Skeletal muscle satellite cell (primary cell): ENCODE measurements around the gene CCDC102A.

Experiments
- H3K27me3 ChIP-seq: 2 replicates; pipeline ENCODE4 v1.7.0; 2013; ENCODE audit warnings: low read length; ENCODE audit not compliant: control insufficient read depth, insufficient read depth
- H3K36me3 ChIP-seq: 2 replicates; pipeline ENCODE4 v1.7.0; 2013; ENCODE audit warnings: mild to moderate bottlenecking, control low read depth, low read length; ENCODE audit not compliant: insufficient read depth
- H3K4me1 ChIP-seq: 2 replicates; pipeline ENCODE4 v1.7.0; 2013; ENCODE audit warnings: low read length; ENCODE audit not compliant: control insufficient read depth, insufficient read depth
- H3K4me2 ChIP-seq: 2 replicates; pipeline ENCODE4 v1.7.0; 2013; ENCODE audit warnings: mild to moderate bottlenecking, low read length
- H3K4me3 ChIP-seq: 2 replicates; pipeline ENCODE4 v1.7.0; 2013; ENCODE audit warnings: low read length
- H3K9ac ChIP-seq: 2 replicates; pipeline ENCODE4 v1.7.0; 2013; ENCODE audit warnings: mild to moderate bottlenecking, low read depth, low read length, moderate library complexity
- H3K9me3 ChIP-seq: replicated peaks from 2 replicates; pipeline ENCODE4 v1.7.0; 2013; ENCODE audit warnings: mild to moderate bottlenecking, control low read depth, low read length

CCDC102A gene

DNA sequence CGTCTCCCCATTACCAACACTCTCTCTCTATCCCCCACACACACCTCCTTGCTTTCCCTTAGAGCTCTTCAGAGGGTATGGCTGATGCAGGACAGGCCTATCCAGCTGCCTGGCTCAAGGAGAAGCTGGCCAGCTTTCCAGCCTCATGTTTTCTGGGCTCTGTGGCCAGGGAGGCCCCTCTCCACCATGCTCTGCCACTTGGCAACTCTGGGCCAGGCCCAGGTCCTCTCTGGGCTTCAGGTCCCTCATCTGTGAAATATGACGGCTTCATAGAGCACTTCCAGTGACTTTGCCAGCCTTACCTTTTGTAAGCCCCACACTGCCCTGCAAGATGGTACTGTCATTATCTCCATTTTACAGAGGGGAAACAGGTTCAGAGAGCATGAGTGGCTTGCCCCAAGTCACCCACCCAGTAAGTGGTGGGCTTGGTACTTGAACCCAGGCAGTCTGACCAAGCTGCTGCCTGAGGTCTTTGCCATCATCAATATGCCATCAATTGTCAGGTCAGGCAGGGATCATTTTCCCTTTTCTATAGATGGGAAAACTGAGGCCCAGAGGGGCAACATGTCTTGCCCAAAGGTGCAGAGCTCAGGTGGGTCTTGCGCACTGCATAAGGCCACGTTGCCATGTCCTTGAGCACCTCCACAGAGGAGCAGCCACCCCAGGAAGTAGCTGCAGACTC is 5.5 kb upstream of the CCDC102A start:
- H3K9ac ChIP-seq: no peak overlapping the region
- H3K36me3 ChIP-seq: no peaks in the 10 kb centered on the region
- H3K27me3 ChIP-seq: peaks cover 67% of the 10 kb centered on the region
- H3K9me3 ChIP-seq: no peaks in the 10 kb centered on the region
- H3K4me3 ChIP-seq: no peak overlapping the region
- no peak overlapping the region for H3K4me2 ChIP-seq
- H3K4me1 ChIP-seq: peaks cover 4% of the 10 kb centered on the region

DNA sequence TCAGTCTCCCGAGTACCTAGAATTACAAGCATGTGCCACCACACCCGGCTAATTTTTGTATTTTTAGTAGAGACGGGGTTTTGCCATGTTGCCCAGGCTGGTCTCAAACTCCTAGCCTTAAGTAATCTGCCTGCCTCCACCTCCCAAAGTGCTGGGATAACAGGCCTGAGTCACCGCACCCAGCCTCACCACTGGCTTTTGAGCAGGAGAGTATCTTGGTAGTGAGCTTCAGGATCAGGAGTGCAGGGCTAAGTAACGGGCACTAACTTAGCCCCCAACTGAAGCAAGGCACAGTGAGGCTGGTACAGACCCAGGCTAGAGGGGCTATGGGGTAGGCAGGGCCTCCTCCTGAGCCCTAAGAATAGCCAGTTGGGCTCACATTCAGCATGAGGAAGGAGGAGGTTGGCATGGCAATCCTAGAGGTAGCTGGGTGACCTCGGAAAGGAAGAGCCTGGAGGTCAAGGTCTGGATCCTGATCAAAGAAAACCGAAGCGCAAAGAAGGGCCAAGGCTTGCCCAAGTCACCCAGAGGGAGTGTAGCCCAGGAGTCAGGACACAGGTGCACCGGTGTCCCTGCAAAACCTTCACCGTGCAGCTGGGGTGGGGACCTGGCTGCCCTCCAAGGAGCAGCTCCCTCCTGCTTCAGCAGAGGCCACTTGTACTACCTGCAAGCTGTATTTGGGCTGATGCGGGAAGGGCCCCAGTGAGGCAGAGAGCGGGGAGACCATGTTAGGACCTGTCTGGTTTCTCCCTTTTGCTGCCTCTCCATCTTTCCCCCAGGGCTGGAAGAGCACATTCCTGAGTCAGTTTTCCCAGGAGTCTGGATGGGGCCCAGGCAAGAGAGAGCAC is 4.8 kb upstream of the CCDC102A start:
- Histone ChIP-seq H3K9ac (no peak overlapping the region), H3K4me1 (peaks cover 7% of the 10 kb centered on the region), H3K4me2 (no peak overlapping the region), H3K27me3 (peaks cover 70% of the 10 kb centered on the region), H3K36me3 (no peaks in the 10 kb centered on the region), H3K9me3 (no peaks in the 10 kb centered on the region), H3K4me3 (no peak overlapping the region)

DNA sequence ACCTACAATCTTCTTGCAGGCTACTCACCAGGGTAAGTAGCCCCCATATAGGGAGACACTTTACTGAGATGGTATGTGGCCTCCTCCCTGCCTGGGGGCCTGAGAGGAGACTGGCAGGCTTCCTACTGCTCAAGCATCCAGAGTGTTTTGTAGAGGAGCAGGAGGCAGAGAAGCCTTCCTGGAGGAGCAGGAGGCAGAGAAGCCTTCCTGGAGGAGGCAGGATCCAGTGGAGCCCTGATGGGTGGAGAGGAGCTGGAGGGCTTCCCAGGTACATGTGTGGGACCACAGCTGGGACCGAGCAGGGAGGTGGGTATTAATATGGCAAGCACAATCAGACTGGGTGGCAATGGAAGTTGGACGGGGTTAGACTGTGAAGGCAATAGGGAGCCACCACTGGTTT is 4.0 kb upstream of the CCDC102A start:
- H3K36me3 ChIP-seq: no peaks in the 10 kb centered on the region
- no peaks in the 10 kb centered on the region for H3K9me3 ChIP-seq
- no peak overlapping the region for H3K9ac ChIP-seq
- H3K4me2 ChIP-seq: no peak overlapping the region
- peaks cover 69% of the 10 kb centered on the region for H3K27me3 ChIP-seq
- no peak overlapping the region for H3K4me3 ChIP-seq
- H3K4me1 ChIP-seq: peaks cover 7% of the 10 kb centered on the region

DNA sequence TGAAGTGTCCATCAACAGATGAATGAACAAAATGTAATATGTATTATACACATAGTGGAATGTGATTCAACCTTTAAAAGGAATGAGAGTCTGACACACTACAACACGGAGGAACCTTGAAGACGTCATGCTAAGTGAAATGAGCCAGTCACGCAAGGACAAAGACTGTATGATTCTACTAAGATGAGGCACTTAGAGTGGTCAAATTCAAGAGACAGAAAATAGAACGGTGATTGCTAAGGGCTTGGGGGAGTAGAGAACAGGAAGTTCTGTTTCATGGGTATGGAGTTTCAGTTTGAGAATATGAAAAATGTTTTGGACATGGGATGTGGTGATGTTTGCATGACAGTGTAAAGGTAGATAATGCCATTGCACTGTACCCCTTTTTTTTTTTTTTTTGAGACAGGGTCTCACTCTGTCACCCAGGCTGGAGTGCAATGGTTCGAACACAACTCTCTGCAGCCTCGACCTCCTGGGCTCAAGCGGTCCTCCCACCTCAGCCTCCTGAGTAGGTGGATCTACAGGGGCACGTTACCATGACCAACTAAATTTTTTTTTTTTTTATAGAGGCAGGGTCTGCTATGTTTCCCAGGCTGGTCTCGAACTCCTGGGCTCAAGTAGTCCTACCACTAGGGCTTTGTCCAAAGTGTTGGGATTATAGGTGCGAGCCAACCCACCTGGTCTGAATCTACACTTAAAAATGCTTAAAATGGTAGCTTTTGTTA is 2.9 kb upstream of the CCDC102A start:
- Histone ChIP-seq H3K36me3 (no peaks in the 10 kb centered on the region), H3K4me3 (no peak overlapping the region), H3K9me3 (no peaks in the 10 kb centered on the region), H3K27me3 (peaks cover 60% of the 10 kb centered on the region), H3K4me2 (no peak overlapping the region), H3K4me1 (peaks cover 11% of the 10 kb centered on the region), H3K9ac (no peak overlapping the region)

DNA sequence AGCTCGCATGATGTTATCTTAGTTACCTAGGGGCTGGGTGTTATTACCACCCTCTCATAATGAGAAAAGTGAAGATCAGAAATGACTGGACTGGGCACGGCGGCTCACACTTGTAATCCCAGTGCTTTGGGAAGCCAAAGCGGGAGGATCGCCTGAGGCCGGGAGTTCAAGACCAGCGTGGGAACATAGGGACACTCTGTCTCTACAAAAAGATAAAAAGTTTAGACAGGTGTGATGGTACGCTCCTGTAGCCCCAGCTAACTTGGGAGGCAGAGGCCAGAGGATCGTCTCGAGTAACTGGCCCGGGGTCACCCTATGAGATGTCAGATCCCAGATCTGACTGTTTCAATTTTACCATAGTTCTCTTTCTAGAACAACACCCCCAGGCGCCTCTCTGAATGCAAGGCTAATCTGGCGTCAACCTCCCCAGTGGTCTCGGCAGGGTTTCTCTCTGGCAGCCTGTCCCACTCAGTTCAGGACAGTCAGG is 1.9 kb upstream of the CCDC102A start:
- H3K4me1 ChIP-seq: peaks cover 19% of the 10 kb centered on the region
- H3K9ac ChIP-seq: no peak overlapping the region
- no peaks in the 10 kb centered on the region for H3K9me3 ChIP-seq
- peaks cover 56% of the 10 kb centered on the region for H3K27me3 ChIP-seq
- H3K4me3 ChIP-seq: no peak overlapping the region
- no peak overlapping the region for H3K4me2 ChIP-seq
- H3K36me3 ChIP-seq: no peaks in the 10 kb centered on the region

DNA sequence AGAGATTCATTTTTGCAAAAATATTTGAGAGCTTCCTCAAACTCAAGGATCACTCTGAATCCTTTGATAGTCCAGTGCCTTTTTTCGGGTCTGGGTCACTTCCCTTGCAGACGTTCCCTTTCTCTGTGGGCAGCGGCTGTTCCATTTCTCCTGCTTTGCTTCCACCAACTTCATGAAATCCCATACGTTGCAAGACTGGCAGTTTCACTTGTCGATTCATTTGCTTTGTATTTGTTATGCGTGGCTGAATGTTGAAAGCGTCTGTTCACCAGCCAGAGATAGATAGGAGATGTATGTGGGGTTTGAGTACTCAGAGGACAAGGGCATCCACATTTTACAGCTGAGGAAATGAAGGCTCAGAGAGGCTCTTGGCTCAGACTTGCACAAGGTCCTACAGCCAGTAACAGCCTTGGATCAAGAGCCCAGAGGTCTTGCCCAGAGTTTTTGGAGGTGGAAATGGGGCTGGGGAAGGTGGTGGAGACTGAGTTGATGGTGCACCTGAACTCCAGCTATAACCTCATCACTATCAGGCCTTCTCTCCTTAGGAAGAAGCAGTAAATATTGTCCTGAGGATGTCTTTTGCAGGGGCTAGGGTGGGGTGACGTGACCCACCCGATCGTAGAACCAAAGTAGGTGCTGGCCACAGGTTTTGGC is 1.3 kb upstream of the CCDC102A start:
- Histone ChIP-seq H3K9ac (no peak overlapping the region), H3K4me3 (no peak overlapping the region), H3K4me1 (peaks cover 24% of the 10 kb centered on the region), H3K9me3 (no peaks in the 10 kb centered on the region), H3K4me2 (no peak overlapping the region), H3K27me3 (peaks cover 52% of the 10 kb centered on the region), H3K36me3 (no peaks in the 10 kb centered on the region)

DNA sequence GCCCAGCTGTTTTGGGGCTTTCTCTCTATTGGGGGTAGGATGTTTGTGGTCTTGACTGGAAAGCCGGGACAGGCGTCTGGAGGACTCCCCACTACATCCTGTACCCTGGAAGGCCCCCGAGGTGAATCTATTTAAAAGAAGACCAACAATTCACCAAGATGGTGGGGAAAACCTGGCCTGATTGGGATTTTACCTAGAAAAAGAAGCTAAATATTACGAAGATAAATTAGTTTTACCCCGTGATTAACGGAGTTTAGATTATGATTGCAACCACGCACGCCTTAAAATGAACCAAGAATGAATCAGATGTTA is 779 bp upstream of the CCDC102A start:
- peak overlapping the region; percentile 85 for H3K9ac ChIP-seq
- H3K4me1 ChIP-seq: peaks cover 27% of the 10 kb centered on the region

DNA sequence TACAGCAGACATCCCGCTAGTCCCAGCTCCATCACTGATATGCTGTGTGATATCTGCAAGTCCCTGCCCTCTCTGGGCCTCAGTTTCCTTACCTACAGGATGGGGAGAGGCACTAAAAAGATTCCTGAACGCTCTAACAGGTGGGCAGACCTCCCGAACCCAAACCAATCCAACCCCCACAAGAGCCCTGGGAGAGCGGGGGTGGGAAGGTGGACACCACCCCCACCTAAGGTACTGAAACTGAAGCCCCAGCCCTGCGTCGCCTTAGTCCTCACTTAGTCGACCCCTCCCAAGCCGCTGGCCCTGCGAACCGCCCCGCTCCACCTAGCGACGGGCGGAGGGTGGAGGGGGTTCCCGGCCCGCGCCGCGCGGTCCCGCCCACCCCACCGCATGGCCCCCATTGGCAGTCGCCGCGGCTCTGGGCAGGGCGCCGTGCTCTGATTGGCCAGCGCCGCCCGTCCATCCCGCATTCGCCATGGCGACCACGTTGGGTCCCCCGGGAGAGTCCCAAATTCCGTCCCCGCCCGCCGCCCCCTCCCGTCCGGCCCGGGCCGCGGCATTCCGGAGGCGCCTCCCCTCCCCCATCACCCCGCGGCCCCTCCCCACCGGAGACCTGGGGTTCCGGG is 578 bp downstream of the CCDC102A start:
- Histone ChIP-seq H3K9ac (peak overlapping the region; percentile 85), H3K36me3 (no peaks in the 10 kb centered on the region), H3K4me1 (peaks cover 27% of the 10 kb centered on the region), H3K9me3 (no peaks in the 10 kb centered on the region), H3K4me3 (peak overlapping the region; percentile 89), H3K4me2 (peak overlapping the region; percentile 99), H3K27me3 (peaks cover 34% of the 10 kb centered on the region)

More for the DNA sequence above, 779 bp upstream of the CCDC102A start:
- H3K4me2 ChIP-seq: peak overlapping the region; percentile 92
- H3K4me3 ChIP-seq: peak overlapping the region; percentile 89
- H3K9me3 ChIP-seq: no peaks in the 10 kb centered on the region
- no peaks in the 10 kb centered on the region for H3K36me3 ChIP-seq
- peaks cover 47% of the 10 kb centered on the region for H3K27me3 ChIP-seq

DNA sequence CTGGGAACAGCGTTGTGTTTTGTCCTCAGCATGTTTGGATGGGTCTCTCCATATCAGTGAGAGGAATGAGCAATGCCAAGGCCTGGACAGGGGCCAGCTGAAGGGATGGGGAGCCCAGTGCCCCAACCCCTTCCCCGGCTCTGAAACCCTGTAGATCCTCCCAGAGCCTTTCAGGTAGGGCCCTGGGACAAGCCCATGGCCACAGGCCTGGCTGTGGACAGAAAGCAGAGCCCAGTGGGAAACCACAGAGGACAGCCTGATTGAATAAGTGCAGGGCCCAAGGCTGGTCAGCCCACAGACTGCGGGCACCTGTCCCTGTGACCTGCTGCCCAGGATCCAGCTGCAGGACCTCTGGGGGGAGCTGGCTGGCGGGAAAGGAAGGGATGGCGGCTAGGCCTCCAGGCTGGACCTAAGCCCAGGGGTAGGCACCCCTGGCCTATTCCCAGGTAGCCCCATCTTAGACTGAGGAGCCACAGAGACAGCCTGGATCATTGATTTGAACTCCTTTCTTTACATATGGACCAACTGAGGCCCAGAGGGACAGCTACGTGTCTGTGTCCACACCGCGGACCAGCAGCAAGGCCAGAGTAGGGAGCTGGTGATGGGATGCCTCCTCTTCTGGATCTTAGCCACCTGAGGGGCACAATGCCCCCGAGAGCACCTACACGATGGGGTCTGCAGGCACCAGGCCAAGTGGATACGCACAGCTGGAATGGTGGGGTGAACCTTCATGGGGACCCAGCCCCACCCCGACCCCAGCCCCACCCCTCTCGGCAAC is 1.3 kb downstream of the CCDC102A start:
- Histone ChIP-seq H3K4me3 (peak overlapping the region; percentile 89), H3K27me3 (peaks cover 29% of the 10 kb centered on the region), H3K36me3 (no peaks in the 10 kb centered on the region), H3K9me3 (no peaks in the 10 kb centered on the region), H3K9ac (peak overlapping the region; percentile 82), H3K4me1 (peaks cover 33% of the 10 kb centered on the region), H3K4me2 (peak overlapping the region; percentile 99)

DNA sequence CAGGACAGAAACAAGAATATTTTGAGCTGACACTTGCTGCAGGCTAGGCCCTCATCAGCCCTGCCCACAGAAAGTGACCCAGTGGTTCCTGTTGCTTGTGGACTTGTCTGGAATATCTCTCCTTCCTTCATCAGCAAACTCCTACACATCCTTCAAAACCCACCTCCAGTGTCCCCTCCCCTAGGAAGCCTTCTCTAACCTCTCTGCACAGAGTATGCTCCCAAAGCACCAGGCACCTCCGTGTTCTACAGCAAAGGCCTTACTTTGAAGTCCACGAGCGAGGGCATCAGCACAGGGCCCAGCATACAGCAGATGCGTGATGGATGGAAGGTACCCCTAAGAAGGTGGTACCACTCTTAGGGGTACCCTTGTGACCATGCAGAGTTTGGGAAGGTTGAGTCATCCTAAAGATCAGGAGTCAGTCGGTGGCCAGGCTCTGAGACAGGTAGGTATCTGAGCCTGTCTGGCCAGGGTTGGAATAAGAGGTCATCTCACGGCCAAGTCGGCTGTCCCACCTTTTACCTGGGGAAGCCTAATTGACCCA is 2.0 kb downstream of the CCDC102A start:
- H3K4me2 ChIP-seq: no peak overlapping the region

More for the DNA sequence above, 2.0 kb downstream of the CCDC102A start:
- no peaks in the 10 kb centered on the region for H3K36me3 ChIP-seq
- H3K9ac ChIP-seq: no peak overlapping the region
- no peaks in the 10 kb centered on the region for H3K9me3 ChIP-seq
- H3K27me3 ChIP-seq: peaks cover 28% of the 10 kb centered on the region
- peaks cover 37% of the 10 kb centered on the region for H3K4me1 ChIP-seq
- no peak overlapping the region for H3K4me3 ChIP-seq
